Pancreas (tissue), 10 donors: Measurements from ENCODE around the gene NDUFAB1. TPM values are rescaled to one million over a fixed set of nuclear protein-coding genes. Genes with fewer than 3 reads are reported as not detected.
"Not testable (repeated sequence)": the region's sequence is repeated elsewhere in the genome, so short reads cannot be mapped to it uniquely, and the experiment has no call there.

Experiments
- ATAC-seq, 4 donors: fragments of 200-7000 bp; cut with Tn5 transposase; one replicate each; pipeline versions ENCODE4 v1.8.0 to v1.9.1; 2020; ENCODE audit warnings: mild to moderate bottlenecking in 4 of 4, moderate library complexity in 4 of 4
- DNase-seq, 6 donors: peaks; one replicate each; pipeline ENCODE4 v3.0.0-alpha.2; 2020
- FAIRE-seq: peaks from 2 replicates; lab custom pipeline; 2012; peaks lifted over from hg19 to GRCh38; lab: Jason Lieb, UNC
- H3K27ac ChIP-seq, 4 donors: fragments of 200-600 bp; sonication (generic); 1 replicate in 3 of 4; 2 replicates in 1 of 4; pipeline versions ENCODE4 v1.5.0 to v1.8.0; 2020
- H3K27me3 ChIP-seq, 4 donors: fragments of 200-600 bp; one replicate each; pipeline ENCODE4 v1.8.0; 2021
- H3K36me3 ChIP-seq, 3 donors: fragments of 200-600 bp; sonication (generic) in 1 of 3; one replicate each; pipeline versions ENCODE4 v1.5.0 to v1.8.0; 2020 to 2021
- H3K4me1 ChIP-seq, 3 donors: fragments of 200-600 bp; one replicate each; pipeline ENCODE4 v1.8.0; 2021
- H3K4me3 ChIP-seq, 4 donors: fragments of 200-600 bp; sonication (generic) in 2 of 4; one replicate each; pipeline versions ENCODE4 v1.5.0 to v1.8.0; 2020 to 2021
- H3K9me3 ChIP-seq, 4 donors: fragments of 200-600 bp; one replicate each; pipeline ENCODE4 v1.8.0; 2021
- CTCF ChIP-seq, 4 donors: fragments of 200-600 bp; sonication (generic) in 3 of 4; IDR thresholded peaks; one replicate each; pipeline versions ENCODE4 v1.5.0 to v1.8.0; 2021; ENCODE audit warnings: antibody characterized with exemption in 4 of 4
- WGBS, 2 donors: extraction: QIAGEN DNeasy Blood & Tissue Kit; methylation state at CpG; one replicate each; pipeline ENCODE4 v1.1.7; 2013; 5-methylcytosine and 5-hydroxymethylcytosine counted together
- intact Hi-C, 3 donors: fragments of 100-400 bp; cut with DNase I; formaldehyde crosslinking; loops; one replicate each; pipeline versions ENCODE4 v1.11.1 to v1.14.2; 2022
- polyA plus RNA-seq, 2 donors: library from polyadenylated mRNA; stranded (reverse); fragments of 200-250 nt; gene quantifications; one replicate each; pipeline ENCODE4 v1.2.3, GENCODE V29; 2013
- total RNA-seq, 6 donors: library from RNA; stranded (reverse); fragmentation: NEBNext Ultra II Directional in 4 of 6; extraction: Animal tissue kit (Norgen Biotek cat#: 25700) in 4 of 6; gene quantifications; one replicate each; pipeline versions ENCODE4 v1.2.1 to v1.2.4, GENCODE V29; 2021 to 2023
- donor health status: healthy with polysubstance abuse.
- donor health status: DM: no; HTN: no; CAD: no; lungs with moderate emphysema.
- donor health status: DM: no; HTN: no; CAD: no.
- donor health status: control.
- donor health status: control.
- donor health status: Bipolar disorder and iron deficiency.
- donor health status: DM: yes; HTN: yes; CAD: no.
- donor health status: DM: no; HTN: no; CAD: no.
- donor health status: DM: no; HTN: no; CAD: no.
- donor health status: DM: yes; HTN: yes; CAD: no.

NDUFAB1 gene
- total and polyA plus RNA-seq, 8 donors, result 19.2 to 82.3 (median 31.4) TPM

GRCh38 chr16:23590181-23590580 is 5.9 kb downstream of the NDUFAB1 start:
- FAIRE-seq (no peak), DNase-seq (no peak), ATAC-seq (no peak)
- WGBS, 2 donors, result 96 to 97% methylated on average over 3 of the region's 3 CpGs
- Histone ChIP-seq H3K9me3 (no peaks in the 10 kb centered on the region), H3K27ac (no peak overlapping the region), H3K4me3 (no peak overlapping the region), H3K27me3 (no peaks in the 10 kb centered on the region), H3K36me3 (peaks cover 3 to 43% (median 5%) of the 10 kb centered on the region in 3 donors), H3K4me1 (peaks cover 5 to 10% (median 6%) of the 10 kb centered on the region in 3 donors)
- intact Hi-C loops, result no loop called here
- TF ChIP-seq CTCF (IDR thresholded peaks at IDR 0.05), result no peak

- FAIRE-seq (no peak), ATAC-seq (no peak)
- H3K36me3 ChIP-seq, result peaks cover 5 to 50% (median 9%) of the 10 kb centered on the region in 3 donors
Measured at GRCh38 chr16:23587726-23588125, 8.4 kb downstream of the NDUFAB1 start.

GRCh38 chr16:23584186-23585076 is 11.7 kb downstream of the NDUFAB1 start:
- Histone ChIP-seq H3K4me3 (no peak overlapping the region), H3K27me3 (no peaks in the 10 kb centered on the region), H3K27ac (no peak overlapping the region), H3K9me3 (no peaks in the 10 kb centered on the region), H3K4me1 (no peaks in the 10 kb centered on the region), H3K36me3 (peaks cover 0 to 52% (median 9%) of the 10 kb centered on the region in 3 donors)
- ATAC-seq (no peak), DNase-seq (no peak), FAIRE-seq (no peak)
- no peak for TF ChIP-seq CTCF (IDR thresholded peaks at IDR 0.05)
- WGBS, 2 donors, result 89 to 93% methylated on average over 13 of the region's 14 CpGs
- intact Hi-C loops, result no loop called here

More at GRCh38 chr16:23587726-23588125, 8.4 kb downstream of the NDUFAB1 start:
- 87 to 92% methylated on average over 5 of the region's 5 CpGs for WGBS, 2 donors
- Histone ChIP-seq H3K27me3 (no peaks in the 10 kb centered on the region), H3K4me3 (no peak overlapping the region), H3K9me3 (no peaks in the 10 kb centered on the region), H3K27ac (no peak overlapping the region), H3K4me1 (no peaks in the 10 kb centered on the region)
- intact Hi-C loops, result no loop called here
- no peak for TF ChIP-seq CTCF (IDR thresholded peaks at IDR 0.05)
- no peak for DNase-seq

GRCh38 chr16:23583271-23583670 is 12.8 kb downstream of the NDUFAB1 start:
- peaks cover 0 to 49% (median 9%) of the 10 kb centered on the region in 3 donors for H3K36me3 ChIP-seq
- WGBS, 2 donors, result 96% methylated on average over 5 to 30 of the region's 30 CpGs
- H3K9me3 ChIP-seq, FAIRE-seq, H3K27ac ChIP-seq, ATAC-seq, intact Hi-C loops, DNase-seq, H3K27me3 ChIP-seq, H3K4me3 ChIP-seq, H3K4me1 ChIP-seq: not testable (repeated sequence)

GRCh38 chr16:23581764-23582163 is 14.4 kb downstream of the NDUFAB1 start:
- Histone ChIP-seq H3K27me3 (no peaks in the 10 kb centered on the region), H3K9me3 (no peaks in the 10 kb centered on the region), H3K4me3 (no peak overlapping the region), H3K27ac (no peak overlapping the region), H3K4me1 (no peaks in the 10 kb centered on the region), H3K36me3 (peaks cover 0 to 45% (median 7%) of the 10 kb centered on the region in 3 donors)
- FAIRE-seq (no peak), DNase-seq (no peak), ATAC-seq (no peak)
- intact Hi-C loops, result no loop called here
- TF ChIP-seq CTCF (IDR thresholded peaks at IDR 0.05), result no peak
